HepG2 (cell line): ENCODE data around the gene CXorf65. TPM values are rescaled to one million over a fixed set of nuclear protein-coding genes. Genes with fewer than 3 reads are reported as not detected.

Experiments used
- BORCS8-MEF2B ChIP-seq: sonication (generic); formaldehyde crosslinking; IDR thresholded peaks from 2 replicates; pipeline ENCODE4 v1.8.0; 2022; ENCODE audit warnings: mild to moderate bottlenecking, missing genetic modification reagents
- HOXA5 ChIP-seq: sonication (generic); formaldehyde crosslinking; IDR thresholded peaks from 2 replicates; pipeline ENCODE4 v1.4.0; 2020; ENCODE audit warnings: missing genetic modification reagents
- NKX3-1 ChIP-seq: sonication (generic); formaldehyde crosslinking; IDR thresholded peaks from 2 replicates; pipeline ENCODE4 v1.5.0; 2020; ENCODE audit warnings: missing genetic modification reagents
- PHF21A ChIP-seq: sonication (generic); formaldehyde crosslinking; IDR thresholded peaks from 2 replicates; pipeline ENCODE4 v1.5.0; 2020; ENCODE audit warnings: mild to moderate bottlenecking, missing genetic modification reagents
- RFXAP ChIP-seq: sonication (generic); formaldehyde crosslinking; IDR thresholded peaks from 2 replicates; pipeline ENCODE4 v1.4.0; 2020; ENCODE audit warnings: missing genetic modification reagents, borderline replicate concordance
- RNF2 ChIP-seq: fragments of 450-650 bp; conservative IDR thresholded peaks from 2 replicates; pipeline ENCODE4 v1.6.1; 2016; ENCODE audit warnings: low read depth
- SOX5 ChIP-seq: IDR thresholded peaks from 2 replicates; pipeline ENCODE4 v1.6.1; 2016; ENCODE audit warnings: borderline replicate concordance
- TRIM22 ChIP-seq: fragments of 450-650 bp; IDR thresholded peaks from 2 replicates; pipeline ENCODE4 v1.6.1; 2017
- YEATS2 ChIP-seq: sonication (generic); formaldehyde crosslinking; IDR thresholded peaks from 2 replicates; pipeline ENCODE4 v1.4.0; 2020; ENCODE audit warnings: missing genetic modification reagents, borderline replicate concordance
- YEATS4 ChIP-seq: sonication (generic); formaldehyde crosslinking; IDR thresholded peaks from 2 replicates; pipeline ENCODE4 v1.4.0; 2020; ENCODE audit warnings: missing genetic modification reagents, borderline replicate concordance
- ZBTB42 ChIP-seq: sonication (generic); formaldehyde crosslinking; IDR thresholded peaks from 2 replicates; pipeline ENCODE4 v1.5.0; 2020; ENCODE audit warnings: mild to moderate bottlenecking, missing genetic modification reagents
- ZMAT3 ChIP-seq: sonication (generic); formaldehyde crosslinking; conservative IDR thresholded peaks from 2 replicates; pipeline ENCODE4 v1.7.0; 2021; ENCODE audit warnings: missing genetic modification reagents
- ZNF296 ChIP-seq: sonication (generic); formaldehyde crosslinking; conservative IDR thresholded peaks from 2 replicates; pipeline ENCODE4 v1.5.0; 2020; ENCODE audit warnings: mild to moderate bottlenecking, missing genetic modification reagents
- ZNF343 ChIP-seq: sonication (generic); formaldehyde crosslinking; IDR thresholded peaks from 2 replicates; pipeline ENCODE4 v1.4.0; 2020; ENCODE audit warnings: mild to moderate bottlenecking, missing genetic modification reagents
- ZNF441 ChIP-seq: sonication (generic); formaldehyde crosslinking; IDR thresholded peaks from 2 replicates; pipeline ENCODE4 v1.7.0; 2021; ENCODE audit warnings: missing genetic modification reagents, borderline replicate concordance
- polyA plus RNA-seq, 8 experiments: library from polyadenylated mRNA; depleted of rRNA in 3 of 8; stranded (reverse) in 7 of 8; unstranded in 1 of 8; fragments of >200 nt; fragmentation: Illumina TruSeq in 4 of 8; extraction: Trizol in 4 of 8; gene quantifications; 2 replicates each; pipeline versions ENCODE4 v1.2.1 to v1.2.3, GENCODE V29; 2011 to 2016; ENCODE audit warnings: low read depth in 4 of 8, missing spikeins in 1 of 8, mixed read lengths in 1 of 8; ENCODE audit not compliant: insufficient read depth in 1 of 8
- total RNA-seq, 5 experiments: library from RNA; depleted of rRNA; stranded (reverse); fragments of >200 nt; fragmentation: Illumina TruSeq; extraction: Trizol; gene quantifications; 2 replicates each; pipeline ENCODE4 v1.2.3, GENCODE V29; 2016; ENCODE audit warnings: low read depth in 1 of 5

The CXorf65 gene
- total and polyA plus RNA-seq, 2 of the 13 experiments (the other 11 are each of a cell fraction or from before 2014, with no cell fraction given), result not detected

GRCh38 chrX:71068044-71068918, 38.3 kb downstream of the CXorf65 start, which contains the start of gene SNX12 (continued):
- no peak for TF ChIP-seq ZBTB42 (CRISPR knock-in tag)
- TF ChIP-seq SOX5 (CRISPR knock-in tag), result peak; percentile 33; the same call in 1 of the 2 replicates
- no peak for TF ChIP-seq ZNF296 (CRISPR knock-in tag)
- TF ChIP-seq PHF21A (CRISPR knock-in tag), result peak; percentile 89
- 0 out of 2 replicates have a peak, but pooled peaks have one; percentile 63 for TF ChIP-seq ZMAT3 (CRISPR knock-in tag)
- no peak for TF ChIP-seq ZNF343
- no peak for TF ChIP-seq HOXA5 (CRISPR knock-in tag)
- peak; percentile 64; the same call in 1 of the 2 replicates for TF ChIP-seq YEATS4 (CRISPR knock-in tag)
- TF ChIP-seq BORCS8-MEF2B, result no peak
- TF ChIP-seq TRIM22, result no peak
- TF ChIP-seq YEATS2 (CRISPR knock-in tag), result peak; percentile 83
- no peak for TF ChIP-seq NKX3-1 (CRISPR knock-in tag)
- TF ChIP-seq ZNF441 (CRISPR knock-in tag), result 0 out of 2 replicates have a peak, but pooled peaks have one; percentile 39
- TF ChIP-seq RNF2, result no peak
- peak; percentile 99 for TF ChIP-seq RFXAP (CRISPR knock-in tag)
